Spleen (tissue), 11 donors: ENCODE results near the gene FOXRED2. TPM values are rescaled to one million over a fixed set of nuclear protein-coding genes. Genes with fewer than 3 reads are reported as not detected.
"Not testable (repeated sequence)": the region's sequence is repeated elsewhere in the genome, so short reads cannot be mapped to it uniquely, and the experiment has no call there.

Source experiments
- DNase-seq: peaks from one replicate; pipeline ENCODE4 v3.0.0-alpha.2; 2020
- H3K27ac ChIP-seq, 8 donors: fragments of 200-600 bp; sonication (generic) in 7 of 8; 1 replicate in 4 of 8; 2 replicates in 4 of 8; pipeline versions ENCODE4 v1.5.0 to v1.8.0; 2016 to 2021; ENCODE audit warnings: inconsistent platforms in 4 of 8, mild to moderate bottlenecking in 4 of 8, moderate library complexity in 1 of 8
- H3K27me3 ChIP-seq, 7 donors: fragments of 200-600 bp; sonication (generic) in 6 of 7; replicated peaks in 1 of 7; 1 replicate in 4 of 7; 2 replicates in 3 of 7; pipeline versions ENCODE4 v1.5.0 to v1.8.0; 2016 to 2021; ENCODE audit warnings: inconsistent platforms in 3 of 7, mild to moderate bottlenecking in 1 of 7
- H3K36me3 ChIP-seq, 6 donors: fragments of 200-600 bp; sonication (generic) in 5 of 6; 1 replicate in 4 of 6; 2 replicates in 2 of 6; pipeline versions ENCODE4 v1.5.0 to v1.8.0; 2016 to 2021; ENCODE audit warnings: inconsistent platforms in 2 of 6
- H3K4me1 ChIP-seq, 6 donors: fragments of 200-600 bp; sonication (generic) in 5 of 6; 1 replicate in 3 of 6; 2 replicates in 3 of 6; pipeline versions ENCODE4 v1.5.0 to v1.8.0; 2016 to 2021; ENCODE audit warnings: inconsistent platforms in 3 of 6
- H3K4me3 ChIP-seq, 8 donors: fragments of 200-600 bp; sonication (generic) in 7 of 8; 1 replicate in 4 of 8; 2 replicates in 4 of 8; pipeline versions ENCODE4 v1.5.0 to v1.8.0; 2016 to 2021; ENCODE audit warnings: inconsistent platforms in 4 of 8, mild to moderate bottlenecking in 4 of 8, moderate library complexity in 2 of 8
- H3K9me3 ChIP-seq, 8 donors: fragments of 200-600 bp; sonication (generic) in 7 of 8; 1 replicate in 4 of 8; 2 replicates in 4 of 8; pipeline versions ENCODE4 v1.5.0 to v1.8.0; 2016 to 2021; ENCODE audit warnings: inconsistent platforms in 4 of 8
- CTCF ChIP-seq, 11 experiments: fragments of 200-600 bp in 7 of 11; fragments of 450-650 bp in 4 of 11; sonication (generic) in 4 of 11; IDR thresholded peaks in 8 of 11; conservative IDR thresholded peaks in 3 of 11; 1 replicate in 7 of 11; 2 replicates in 4 of 11; pipeline versions ENCODE4 v1.4.0 to v1.8.0; 2016 to 2021; ENCODE audit warnings: antibody characterized with exemption in 11 of 11, inconsistent platforms in 4 of 11, mild to moderate bottlenecking in 1 of 11
- POLR2A ChIP-seq, 3 donors: fragments of 450-650 bp; IDR thresholded peaks; one replicate each; pipeline ENCODE4 v1.5.1; 2017; ENCODE audit warnings: antibody characterized with exemption in 3 of 3, mild to moderate bottlenecking in 1 of 3
- POLR2AphosphoS5 ChIP-seq, 3 donors: sonication (generic); formaldehyde crosslinking; IDR thresholded peaks; one replicate each; pipeline ENCODE4 v1.5.1; 2017; ENCODE audit warnings: antibody characterized with exemption in 3 of 3
- WGBS, 5 donors: extraction: QIAGEN DNeasy Blood & Tissue Kit in 3 of 5; methylation state at CpG; one replicate each; pipeline versions ENCODE4 v1.1.5 to v1.1.7; 2013 to 2018; 5-methylcytosine and 5-hydroxymethylcytosine counted together
- intact Hi-C: fragments of 100-400 bp; cut with DNase I; formaldehyde crosslinking; loops from one replicate; pipeline ENCODE4 v1.15.0; 2023; ENCODE audit warnings: low total_unique reads
- polyA plus RNA-seq, 3 donors: library from polyadenylated mRNA; stranded (reverse); fragments of 200-250 nt; gene quantifications; one replicate each; pipeline ENCODE4 v1.2.1, GENCODE V29; 2013
- total RNA-seq, 7 donors: library from RNA; depleted of rRNA in 3 of 7; stranded (reverse); fragments of >200 nt in 3 of 7; fragmentation: NEBNext Ultra II Directional in 4 of 7; extraction: Animal tissue kit (Norgen Biotek cat#: 25700) in 4 of 7; gene quantifications; one replicate each; pipeline versions ENCODE4 v1.1.0 to v1.2.1, GENCODE V29; 2016 to 2021
- donor health status: healthy with polysubstance abuse.
- donor health status: DM: no; HTN: no; CAD: no; lungs with moderate emphysema.
- donor health status: DM: no; HTN: no; CAD: no.
- donor health status: Bipolar disorder and iron deficiency.
- donor health status: healthy.
- donor health status: DM: no; HTN: no; CAD: no.
- donor health status: DM: yes; HTN: yes; CAD: no.

Gene FOXRED2
- total and polyA plus RNA-seq, 10 donors, result 1.1 to 42.0 (median 26.3) TPM

GRCh38 chr22:36540867-36541642 lies 34.2 kb upstream of the FOXRED2 start:
- Histone ChIP-seq H3K27me3 (peaks cover 0 to 6% (median 0%) of the 10 kb centered on the region in 7 donors), H3K4me3 (no peak overlapping the region), H3K36me3 (no peaks in the 10 kb centered on the region), H3K4me1 (peaks cover 0 to 7% (median under 1%) of the 10 kb centered on the region in 6 donors), H3K9me3 (no peaks in the 10 kb centered on the region), H3K27ac (no peak overlapping the region)
- WGBS, 5 donors, result 78 to 91% (median 84%) methylated on average over 12 of the region's 12 CpGs
- TF ChIP-seq POLR2A (IDR thresholded peaks at IDR 0.05), result no peak
- no peak for TF ChIP-seq POLR2AphosphoS5 (IDR thresholded peaks at IDR 0.05)
- no peak for TF ChIP-seq CTCF (IDR thresholded peaks at IDR 0.05 in 8 of 11, conservative IDR thresholded peaks at IDR 0.05 in 3 of 11)
- intact Hi-C loops, result loop anchor here (10.0 kb wide), 1 partner anchor 224 kb away; no protein-coding TSS in a partner anchor
- DNase-seq, result no peak

GRCh38 chr22:36538529-36538928 lies 31.7 kb upstream of the FOXRED2 start:
- DNase-seq, result no peak
- intact Hi-C loops, result no loop called here
- Histone ChIP-seq H3K9me3 (peaks cover 0 to 5% (median 0%) of the 10 kb centered on the region in 8 donors), H3K27ac (no peak overlapping the region), H3K36me3 (no peaks in the 10 kb centered on the region), H3K27me3 (no peaks in the 10 kb centered on the region), H3K4me1 (peaks cover 0 to 6% (median 0%) of the 10 kb centered on the region in 6 donors), H3K4me3 (no peak overlapping the region)
- 62 to 85% (median 72%) methylated on average over 7 of the region's 7 CpGs for WGBS, 5 donors
- TF ChIP-seq CTCF (IDR thresholded peaks at IDR 0.05 in 8 of 11, conservative IDR thresholded peaks at IDR 0.05 in 3 of 11) (no peak), POLR2AphosphoS5 (IDR thresholded peaks at IDR 0.05) (no peak), POLR2A (IDR thresholded peaks at IDR 0.05) (no peak)

GRCh38 chr22:36536717-36537116 lies 29.9 kb upstream of the FOXRED2 start:
- peaks cover 0 to under 1% (median 0%) of the 10 kb centered on the region in 6 donors for H3K4me1 ChIP-seq
- no peak overlapping the region for H3K27ac ChIP-seq
- intact Hi-C loops, result no loop called here
- H3K27me3 ChIP-seq, result no peaks in the 10 kb centered on the region
- H3K36me3 ChIP-seq, result no peaks in the 10 kb centered on the region
- no peak for DNase-seq
- H3K4me3 ChIP-seq, result no peak overlapping the region
- 59 to 89% (median 75%) methylated on average over 6 to 7 of the region's 7 CpGs for WGBS, 5 donors
- peaks cover 0 to 5% (median 0%) of the 10 kb centered on the region in 8 donors for H3K9me3 ChIP-seq
- TF ChIP-seq POLR2A (IDR thresholded peaks at IDR 0.05) (no peak), CTCF (IDR thresholded peaks at IDR 0.05 in 8 of 11, conservative IDR thresholded peaks at IDR 0.05 in 3 of 11) (no peak), POLR2AphosphoS5 (IDR thresholded peaks at IDR 0.05) (no peak)

GRCh38 chr22:36533320-36533719 lies 26.5 kb upstream of the FOXRED2 start:
- H3K27me3 ChIP-seq, H3K36me3 ChIP-seq, H3K4me3 ChIP-seq, intact Hi-C loops, H3K27ac ChIP-seq, DNase-seq, H3K9me3 ChIP-seq: not testable (repeated sequence)
- peaks cover 0 to 10% (median 8%) of the 10 kb centered on the region in 6 donors for H3K4me1 ChIP-seq
- 79 to 91% (median 85%) methylated on average over 4 of the region's 4 CpGs for WGBS, 5 donors
